GM21528 (cell line): ENCODE results near the gene PSMB11.

Source experiments
- ATAC-seq: cut with Tn5 transposase; IDR thresholded peaks from one replicate; pipeline ENCODE4 v1.9.1; 2021; ENCODE audit warnings: mild to moderate bottlenecking, moderate library complexity; ENCODE audit not compliant: unreplicated experiment, low FRiP score

The PSMB11 gene

DNA sequence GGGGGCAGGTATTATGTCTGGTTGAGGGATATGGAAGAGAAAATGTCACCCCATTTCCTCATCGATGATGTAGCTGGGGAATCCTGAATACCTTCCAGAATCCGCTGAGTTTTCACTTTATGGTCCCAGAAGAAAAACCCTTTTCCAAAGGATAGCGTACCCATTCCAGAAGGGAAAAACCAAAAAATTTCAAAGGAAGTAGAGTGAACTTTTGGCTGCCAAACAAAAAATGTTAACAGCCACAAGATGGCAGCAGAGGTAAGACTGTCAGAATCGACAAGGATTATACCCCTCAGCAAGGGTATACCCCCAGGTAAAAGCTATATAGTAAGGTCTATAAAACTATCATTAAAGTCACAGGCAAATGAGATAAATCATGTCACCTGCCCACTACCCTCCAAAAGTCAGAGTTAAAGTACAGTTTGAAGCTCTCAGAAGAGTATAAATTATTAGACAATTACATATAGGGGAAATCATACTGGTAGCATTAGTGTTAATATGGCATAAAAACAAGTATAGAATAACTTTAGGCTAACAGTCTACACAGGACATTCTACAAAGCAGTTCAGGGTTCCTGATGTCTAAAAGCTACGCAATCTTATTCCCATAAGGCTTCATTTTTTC, 34.9 kb downstream of the PSMB11 start:
- no peak for ATAC-seq

DNA sequence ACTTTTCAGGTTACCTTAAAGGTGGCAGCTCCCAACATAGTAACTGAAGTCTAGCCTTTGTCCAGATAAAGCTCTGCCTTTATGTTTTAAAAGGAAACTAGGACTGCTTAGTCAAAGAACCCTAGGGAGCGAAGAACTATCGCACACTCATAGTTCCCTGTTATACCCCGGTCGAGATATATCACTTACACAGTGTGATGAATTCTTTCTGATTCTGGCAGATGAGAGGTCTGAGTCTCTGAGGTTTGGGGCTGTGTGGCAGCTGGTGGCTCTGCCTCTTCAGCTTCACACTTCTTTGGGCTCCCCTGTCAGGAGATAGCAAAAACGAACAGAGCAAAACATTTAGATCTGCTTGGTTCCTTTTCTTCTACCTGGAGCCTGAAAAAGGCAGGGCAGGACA, 36.0 kb downstream of the PSMB11 start:
- no peak for ATAC-seq

DNA sequence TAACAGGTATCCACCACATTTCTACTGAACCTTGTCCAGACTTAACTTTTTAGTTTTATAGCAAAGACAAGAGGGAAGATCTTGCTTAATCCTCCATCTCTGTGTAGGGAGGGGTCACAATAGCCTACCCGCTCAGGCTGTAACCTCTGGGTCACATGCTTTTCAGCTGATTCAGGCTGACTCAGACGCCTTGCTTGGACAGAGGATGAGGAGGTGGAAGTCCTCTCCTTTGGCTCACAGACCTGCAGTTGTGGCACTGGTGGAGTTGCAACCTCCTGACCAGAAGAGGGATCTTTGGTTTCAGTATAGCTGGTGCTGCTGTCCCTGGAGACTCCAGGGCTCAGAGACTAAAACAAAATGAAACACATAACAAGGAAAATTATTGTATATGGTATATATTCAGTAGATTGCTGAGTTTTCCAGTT, 36.7 kb downstream of the PSMB11 start:
- ATAC-seq, result no peak

DNA sequence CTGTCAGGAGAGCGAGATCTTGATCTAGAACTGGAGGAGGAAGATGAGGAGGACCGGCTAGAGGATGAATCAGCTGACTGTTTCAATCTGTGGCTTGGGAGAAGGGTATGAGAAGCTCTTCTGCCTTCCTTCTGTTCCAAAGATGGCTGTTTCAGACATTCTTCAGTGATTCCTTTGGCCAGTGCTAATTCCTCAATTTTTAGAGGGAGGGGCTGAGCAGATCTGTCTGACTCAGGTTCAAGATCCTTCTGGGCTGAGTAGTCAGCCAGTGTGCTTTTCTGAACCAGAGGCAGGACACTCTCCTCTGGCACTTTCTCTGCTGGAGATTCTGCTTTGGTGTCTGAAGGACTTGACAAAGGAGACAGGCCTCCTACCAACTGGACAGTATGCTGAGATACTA, 37.7 kb downstream of the PSMB11 start:
- no peak for ATAC-seq

DNA sequence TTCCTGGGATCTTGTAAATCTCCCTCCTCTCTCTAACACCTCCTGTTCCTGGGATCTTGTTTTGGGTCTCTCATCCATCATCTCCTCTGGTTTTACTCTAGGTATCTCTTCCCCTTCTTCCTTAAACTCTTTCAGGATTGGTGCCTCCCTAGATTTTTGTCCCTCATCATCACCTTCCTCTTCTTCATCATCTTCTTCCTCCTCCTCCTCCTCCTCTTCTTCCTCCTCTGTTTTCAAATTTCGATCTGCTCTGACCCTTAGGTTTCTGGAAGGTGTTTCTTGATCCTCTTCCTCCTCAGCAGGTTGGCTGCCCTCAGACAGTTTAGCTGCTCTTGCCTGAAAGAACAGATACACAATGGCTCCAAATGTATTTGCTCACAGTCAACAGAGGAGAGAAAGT, 38.5 kb downstream of the PSMB11 start:
- ATAC-seq, result no peak

DNA sequence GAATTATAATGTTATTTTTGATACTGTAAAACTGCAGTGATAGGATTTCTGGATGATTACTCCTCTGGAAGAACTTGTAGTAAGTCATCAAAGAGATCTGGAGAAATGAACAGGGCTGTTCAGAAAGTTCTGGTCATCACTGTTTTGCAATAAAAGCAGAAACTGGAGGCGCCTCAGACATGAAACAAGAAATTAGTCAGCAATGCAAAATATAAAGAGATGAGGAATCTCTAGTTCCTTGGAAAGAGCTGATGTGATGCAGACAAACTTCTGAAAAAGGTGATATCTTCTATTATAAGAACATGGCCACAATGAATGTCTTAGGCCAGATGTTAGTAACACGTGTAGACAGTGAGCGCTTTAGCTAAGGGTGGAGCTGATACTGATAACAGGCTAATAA, 43.4 kb downstream of the PSMB11 start:
- no peak for ATAC-seq

DNA sequence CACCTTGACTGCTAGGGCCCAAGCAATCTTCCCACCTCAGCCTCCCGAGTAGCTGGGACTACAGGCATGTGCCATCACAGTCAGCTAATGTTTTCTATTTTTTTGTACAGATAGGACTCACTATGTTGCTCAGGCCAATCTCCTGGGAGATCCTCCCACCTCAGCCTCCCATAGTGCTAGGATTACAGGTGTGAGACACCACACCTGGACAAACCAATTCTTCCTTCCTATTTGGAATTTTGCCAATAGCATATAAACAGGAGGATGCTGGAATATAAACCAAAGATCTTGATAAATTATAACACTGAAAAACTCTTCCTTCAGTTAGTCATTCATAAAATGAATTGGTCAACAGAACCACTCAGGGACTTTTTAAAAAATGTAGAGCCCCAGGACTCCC, 44.6 kb downstream of the PSMB11 start:
- ATAC-seq, result no peak

DNA sequence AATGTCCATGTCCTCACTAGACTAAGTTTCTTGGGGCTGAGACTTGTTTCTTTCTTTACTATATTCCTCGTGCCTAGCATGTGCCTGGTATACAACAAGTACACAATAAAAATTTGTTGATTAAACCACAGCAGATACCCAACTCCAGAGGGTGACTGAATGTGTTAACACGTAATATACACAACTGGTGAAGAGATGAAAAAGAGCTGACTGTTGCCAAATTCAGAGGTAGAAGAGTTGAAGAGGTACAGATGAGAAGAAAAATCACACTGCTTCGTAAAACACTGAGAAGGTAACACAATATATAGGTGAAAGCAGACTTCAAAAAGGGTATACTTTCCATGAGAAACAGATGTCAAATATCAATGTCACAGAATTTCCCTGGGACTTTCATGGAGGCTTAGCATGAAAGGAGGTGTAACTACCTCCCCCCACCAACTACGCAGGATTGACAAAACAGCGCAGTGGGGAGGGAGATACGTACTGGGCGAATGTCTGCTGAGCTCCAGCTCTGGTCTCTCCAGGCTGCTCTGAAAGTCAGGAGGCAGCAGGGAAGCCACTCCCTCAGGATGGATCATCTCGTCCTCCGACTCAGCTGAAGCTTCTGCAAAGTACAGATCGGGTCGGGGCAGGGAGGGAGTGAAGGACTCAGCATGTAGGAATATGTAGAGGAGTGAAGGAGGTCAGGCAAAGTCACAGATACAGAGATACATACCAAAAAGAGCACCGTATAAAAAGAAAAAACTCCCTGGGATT, 47.7 kb downstream of the PSMB11 start:
- no peak for ATAC-seq

DNA sequence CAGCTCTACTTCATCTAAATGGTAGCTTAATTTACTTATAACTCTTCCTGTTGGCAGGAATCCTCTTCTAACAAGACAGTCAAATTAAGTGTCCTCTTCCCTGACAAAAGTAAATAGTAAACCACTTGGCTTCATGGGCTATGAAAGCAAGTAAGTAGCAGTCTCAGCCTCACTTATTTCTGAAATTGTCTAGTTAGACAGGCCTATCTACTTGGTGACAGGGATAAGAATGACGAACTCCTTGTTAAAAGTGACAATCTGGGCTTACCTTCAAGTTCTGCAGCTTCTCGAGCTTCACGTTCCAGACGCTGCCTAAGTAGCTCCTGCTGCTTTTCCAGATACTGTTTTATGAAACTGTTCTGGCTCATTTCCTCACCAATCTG, 48.2 kb downstream of the PSMB11 start:
- no peak for ATAC-seq

DNA sequence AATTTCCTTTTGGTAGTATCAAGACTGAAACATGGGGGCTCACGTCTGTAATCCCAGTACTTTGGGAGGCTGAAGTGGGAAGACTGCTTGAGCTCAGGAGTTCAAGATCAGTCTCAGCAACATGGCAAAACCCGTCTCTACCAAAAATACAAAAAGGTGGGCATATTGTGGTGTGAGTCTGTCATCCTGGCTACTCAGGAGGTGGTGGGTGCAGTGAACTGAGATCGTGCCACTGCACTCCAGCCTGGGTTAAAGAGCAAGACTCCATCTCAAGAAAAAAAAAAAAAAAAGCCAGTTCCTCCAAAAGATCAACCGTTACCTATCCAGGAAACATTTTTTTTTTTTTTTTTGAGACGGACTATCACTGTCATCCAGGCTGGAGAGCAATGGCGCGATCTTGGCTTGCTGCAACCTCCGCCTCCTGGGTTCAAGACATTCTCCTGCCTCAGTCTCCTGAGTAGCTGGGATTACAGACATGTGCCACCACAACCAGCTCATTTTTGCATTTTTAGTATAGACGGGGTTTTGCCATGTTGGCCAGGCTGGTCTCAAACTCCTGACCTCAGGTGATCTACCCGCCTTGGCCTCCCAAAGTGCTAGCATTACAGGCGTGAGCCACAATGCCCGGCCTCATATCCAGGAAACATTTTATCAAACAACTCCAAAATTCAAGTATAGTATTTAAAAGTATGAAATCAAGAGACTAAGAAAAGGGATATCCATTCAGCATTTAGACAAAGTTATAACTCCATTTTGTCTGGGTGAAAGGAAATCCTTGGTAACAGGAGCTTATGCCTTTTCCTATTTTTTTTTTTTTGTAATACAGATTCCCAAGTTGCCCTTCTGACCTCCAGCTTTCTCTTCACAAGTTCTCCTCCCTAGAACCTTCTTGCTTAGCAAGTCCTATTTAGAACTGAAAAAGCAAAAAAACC, 49.5 kb downstream of the PSMB11 start:
- no peak for ATAC-seq

DNA sequence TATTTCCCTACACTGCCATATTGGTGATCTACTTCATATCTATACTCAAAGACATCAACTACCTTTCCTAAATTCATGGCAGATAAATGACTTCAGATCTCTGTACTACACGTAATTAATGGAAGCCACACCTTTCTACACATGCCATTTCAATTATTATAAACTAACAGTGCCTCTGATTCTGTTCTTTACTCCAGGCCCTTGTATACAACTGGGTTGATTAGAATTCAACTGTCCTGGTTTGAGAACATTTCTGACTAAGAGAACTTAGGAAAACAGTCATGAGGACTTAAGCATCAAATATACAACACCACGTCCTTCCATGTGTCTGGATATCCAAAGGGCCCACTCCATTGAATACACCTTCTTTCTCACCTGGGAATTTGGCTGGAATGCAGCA, 51.1 kb downstream of the PSMB11 start:
- no peak for ATAC-seq

DNA sequence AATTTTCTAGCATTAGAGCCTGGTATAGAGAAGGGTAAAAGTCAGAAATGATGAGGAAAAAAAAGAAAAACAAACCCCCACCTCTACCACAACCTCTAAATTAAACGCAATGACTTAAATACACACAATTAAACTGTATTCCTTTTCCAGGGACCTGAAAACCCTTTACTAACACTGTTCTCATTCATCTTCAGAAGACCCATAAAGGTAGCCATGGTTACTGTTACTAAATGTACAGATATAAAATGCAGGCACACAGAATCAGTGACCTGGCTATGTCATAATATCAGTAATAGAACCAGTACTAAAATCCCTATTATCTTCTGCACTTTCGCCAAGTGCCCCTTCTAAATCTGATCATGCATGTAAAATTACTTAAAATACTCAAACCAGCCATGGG, 51.5 kb downstream of the PSMB11 start:
- no peak for ATAC-seq
